Endothelial cell of umbilical vein (primary cell): Measurements from ENCODE around the gene ATP6V1A. TPM values are rescaled to one million over a fixed set of nuclear protein-coding genes. Genes with fewer than 3 reads are reported as not detected.

ENCODE experiments used
- BruUV-seq: library from RNA; stranded (reverse); fragments of 400-500 nt; replicated peaks from 2 replicates; lab custom pipeline; 2021; lab: Mats Ljungman, UMichigan
- CTCF ChIA-PET: fragments of 300-600, 350-600 bp; sonication (Branson Sonifier 250); formaldehyde crosslinking; loops from one replicate; lab custom pipeline; 2021; ENCODE audit warnings: antibody characterized with exemption, inconsistent platforms; lab: Charles Lee
- POLR2A ChIA-PET: fragments of 300-600, 350-600 bp; sonication (Branson Sonifier 250); formaldehyde crosslinking; loops from one replicate; lab custom pipeline; 2021; ENCODE audit warnings: antibody characterized with exemption, inconsistent platforms; lab: Charles Lee
- DNase-seq: peaks from one replicate; pipeline ENCODE4 v3.0.0-alpha.2; 2011; ENCODE audit warnings: low read depth, low spot score
- FAIRE-seq: peaks from 2 replicates; lab custom pipeline; 2011; peaks lifted over from hg19 to GRCh38; lab: Jason Lieb, UNC
- H2AFZ ChIP-seq: 2 replicates; pipeline ENCODE4 v1.6.0; 2012; ENCODE audit warnings: low read depth, low read length, control low read depth, inconsistent platforms
- H3K27ac ChIP-seq: 2 replicates; pipeline ENCODE4 v1.5.1; 2011; ENCODE audit warnings: low read depth, mild to moderate bottlenecking, control low read depth, low read length, moderate library complexity; ENCODE audit not compliant: insufficient read depth
- H3K27me3 ChIP-seq, 2 experiments: 2 replicates each; pipeline versions ENCODE4 v1.6.0 to v1.6.1; 2011; ENCODE audit warnings: low read length in 2 of 2, mixed read lengths in 1 of 2; ENCODE audit not compliant: control insufficient read depth in 2 of 2, insufficient read depth in 2 of 2
- H3K36me3 ChIP-seq, 2 experiments: 2 replicates in 1 of 2; 3 replicates in 1 of 2; pipeline ENCODE4 v1.5.1; 2011; ENCODE audit warnings: low read length in 2 of 2, mild to moderate bottlenecking in 1 of 2, moderate library complexity in 1 of 2; ENCODE audit not compliant: control insufficient read depth in 2 of 2, insufficient read depth in 2 of 2; ENCODE audit errors: extremely low read depth in 1 of 2
- H3K4me1 ChIP-seq: 3 replicates; pipeline ENCODE4 v1.5.1; 2011; ENCODE audit warnings: mild to moderate bottlenecking, low read length; ENCODE audit not compliant: control insufficient read depth, insufficient read depth; ENCODE audit errors: extremely low read depth
- H3K4me2 ChIP-seq: 2 replicates; pipeline ENCODE4 v1.6.1; 2011; ENCODE audit warnings: low read length, control low read depth, mixed read lengths; ENCODE audit not compliant: insufficient read depth
- H3K4me3 ChIP-seq, 3 experiments: fragments of 200-600 bp in 1 of 3; sonication (generic), shearing (Covaris generic) in 1 of 3; replicated peaks in 1 of 3; 2 replicates each; pipeline ENCODE4 v1.5.1; 2011 to 2016; ENCODE audit warnings: control low read depth in 3 of 3, low read length in 3 of 3, mild to moderate bottlenecking in 2 of 3, inconsistent platforms in 1 of 3, low read depth in 1 of 3, moderate library complexity in 1 of 3; ENCODE audit not compliant: insufficient read depth in 1 of 3
- H3K79me2 ChIP-seq: 2 replicates; pipeline ENCODE4 v1.6.0; 2012; ENCODE audit warnings: low read length, inconsistent platforms; ENCODE audit not compliant: control insufficient read depth, insufficient read depth
- H3K9ac ChIP-seq: replicated peaks from 2 replicates; pipeline ENCODE3; 2011; ENCODE audit warnings: low read length, control low read depth; ENCODE audit not compliant: insufficient read depth; ENCODE audit errors: extremely low read depth
- H3K9me1 ChIP-seq: replicated peaks from 3 replicates; pipeline ENCODE4 v1.6.0; 2011; ENCODE audit warnings: mild to moderate bottlenecking, low read length; ENCODE audit not compliant: control insufficient read depth, insufficient read depth; ENCODE audit errors: extremely low read depth
- H3K9me3 ChIP-seq: replicated peaks from 2 replicates; pipeline ENCODE4 v1.5.1; 2012; ENCODE audit warnings: low read length, inconsistent platforms; ENCODE audit not compliant: control insufficient read depth, insufficient read depth
- H4K20me1 ChIP-seq: replicated peaks from 2 replicates; pipeline ENCODE3; 2011; ENCODE audit warnings: mild to moderate bottlenecking, low read length; ENCODE audit not compliant: control insufficient read depth, insufficient read depth; ENCODE audit errors: extremely low read depth
- EZH2 ChIP-seq: IDR thresholded peaks from 2 replicates; pipeline ENCODE4 v1.6.1; 2012; ENCODE audit warnings: borderline replicate concordance, low read depth, mild to moderate bottlenecking, moderate library complexity, low read length, inconsistent platforms; ENCODE audit not compliant: severe bottlenecking
- FOS ChIP-seq: IDR thresholded peaks from 2 replicates; pipeline ENCODE4 v1.6.1; 2011; ENCODE audit warnings: mild to moderate bottlenecking, low read length, moderate library complexity, borderline replicate concordance; ENCODE audit not compliant: insufficient read depth
- JUN ChIP-seq: IDR thresholded peaks from 2 replicates; pipeline ENCODE4 v1.6.1; 2011; ENCODE audit warnings: borderline replicate concordance, low read depth; ENCODE audit not compliant: insufficient read length, insufficient read depth
- MAX ChIP-seq: IDR thresholded peaks from 2 replicates; pipeline ENCODE4 v1.6.1; 2011; ENCODE audit not compliant: insufficient read depth, insufficient read length
- MYC ChIP-seq: IDR thresholded peaks from one replicate; pipeline ENCODE4 v1.6.1; 2011; ENCODE audit warnings: mild to moderate bottlenecking, low read depth, low read length
- POLR2AphosphoS5 ChIP-seq: IDR thresholded peaks from 2 replicates; pipeline ENCODE4 v1.6.1; 2012; ENCODE audit warnings: low read depth, mild to moderate bottlenecking, control low read depth, low read length, moderate library complexity; ENCODE audit not compliant: insufficient read depth
- dilution Hi-C: fragments of 300-500 bp; cut with MboI; formaldehyde crosslinking; loops from one replicate; pipeline ENCODE4 v1.15.0; 2019; ENCODE audit warnings: low sequenced_read_pairs; ENCODE audit not compliant: extremely low pct_ligation_motif_present
- intact Hi-C: fragments of 100-400 bp; cut with micrococcal nuclease; formaldehyde crosslinking; loops from one replicate; pipeline ENCODE4 v1.10.0; 2022
- polyA plus RNA-seq, 4 experiments: library from polyadenylated mRNA; depleted of rRNA in 3 of 4; stranded (reverse) in 3 of 4; unstranded in 1 of 4; fragments of >200 nt; gene quantifications; 2 replicates each; pipeline versions ENCODE4 v1.2.1 to v1.2.3, GENCODE V29; 2011 to 2012; ENCODE audit warnings: missing spikeins in 1 of 4
- total RNA-seq: library from RNA; stranded (reverse); gene quantifications from 2 replicates; pipeline ENCODE4 v1.2.3, GENCODE V29; 2021

ATP6V1A gene
- total and polyA plus RNA-seq, 2 donors (not counting 3 experiments of a cell fraction or from before 2014, with no cell fraction given), result 20.9 to 96.9 TPM

- intact Hi-C loops (no loop called here), dilution Hi-C loops (no loop called here)
- H3K36me3 ChIP-seq, result no peaks in the 10 kb centered on the region
- POLR2A ChIA-PET, result no interaction called here
- H3K9ac ChIP-seq, result no peak overlapping the region
- CTCF ChIA-PET, result no interaction called here
- no peaks in the 10 kb centered on the region for H4K20me1 ChIP-seq
- no peaks in the 10 kb centered on the region for H3K9me1 ChIP-seq
- no peak overlapping the region for H2AFZ ChIP-seq
- H3K27me3 ChIP-seq, result no peaks in the 10 kb centered on the region
- no peak for FAIRE-seq
- no peak overlapping the region for H3K4me2 ChIP-seq
- TF ChIP-seq POLR2AphosphoS5, result no peak
- no peak for TF ChIP-seq EZH2
- no peak for TF ChIP-seq JUN
- TF ChIP-seq FOS, result no peak
- no peak for TF ChIP-seq MYC
- TF ChIP-seq MAX, result no peak
- no TSS peak for BruUV-seq
- H3K9me3 ChIP-seq, result no peaks in the 10 kb centered on the region
- H3K79me2 ChIP-seq, result no peaks in the 10 kb centered on the region
- no peak for DNase-seq
- H3K27ac ChIP-seq, result peak overlapping the region; percentile 24
- H3K4me3 ChIP-seq, result no peak overlapping the region
- peaks cover 23% of the 10 kb centered on the region for H3K4me1 ChIP-seq
These were observed 85.8 kb downstream of the ATP6V1A start for GRCh38 chr3:113832477-113833164.

DNA sequence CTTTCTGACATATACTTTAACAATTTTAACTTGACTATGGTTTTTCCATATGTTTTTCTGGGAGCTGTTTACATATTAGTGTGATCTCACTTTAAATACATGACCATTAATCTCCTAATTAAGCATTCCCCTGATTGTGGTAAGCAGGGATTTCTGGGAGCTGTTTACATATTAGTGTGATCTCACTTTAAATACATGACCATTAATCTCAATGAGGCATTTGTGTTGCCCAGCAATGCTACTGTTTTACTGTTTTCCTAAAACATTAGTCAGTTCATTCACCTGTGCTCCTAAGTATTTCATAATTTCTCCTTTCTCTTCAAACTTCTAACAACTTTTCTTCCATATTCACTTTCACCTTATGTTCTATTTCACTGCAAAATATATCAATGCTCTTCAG, 88.1 kb downstream of the ATP6V1A start:
- Histone ChIP-seq H3K27ac (no peak overlapping the region), H4K20me1 (no peaks in the 10 kb centered on the region), H2AFZ (peak overlapping the region; percentile 19), H3K9me1 (no peaks in the 10 kb centered on the region), H3K79me2 (no peaks in the 10 kb centered on the region), H3K27me3 (no peaks in the 10 kb centered on the region), H3K4me3 (no peak overlapping the region), H3K9me3 (no peaks in the 10 kb centered on the region), H3K4me2 (no peak overlapping the region), H3K36me3 (no peaks in the 10 kb centered on the region), H3K4me1 (peaks cover 17% of the 10 kb centered on the region), H3K9ac (no peak overlapping the region)
- dilution Hi-C loops (no loop called here), intact Hi-C loops (loop anchor here (5.0 kb wide), 1 partner anchor 138 kb away; the partner anchor contains the start of gene USF3)
- FAIRE-seq (no peak), DNase-seq (no peak)
- ChIA-PET POLR2A (no interaction called here), CTCF (interaction anchor here (1.1 to 2.4 kb wide), 5 partner anchors 9 to 99 kb away, joined by 3 to 11 read pairs (median 4); partner anchors contain the start of gene NAA50)
- TF ChIP-seq MAX, result no peak
- no TSS peak for BruUV-seq
